BJ (cell line): ENCODE measurements around the gene STYXL1. TPM values are rescaled to one million over a fixed set of nuclear protein-coding genes. Genes with fewer than 3 reads are reported as not detected.

ENCODE experiments used
- CTCF ChIA-PET: fragments of 350-600 bp; formaldehyde crosslinking; extraction: SDS; loops from one replicate; lab custom pipeline; 2021; ENCODE audit warnings: antibody characterized with exemption, inconsistent platforms; lab: Yijun Ruan, JAX
- POLR2A ChIA-PET: fragments of 300-600 bp; sonication (Branson Sonifier 250); formaldehyde crosslinking; extraction: SDS; loops from one replicate; lab custom pipeline; 2021; ENCODE audit warnings: antibody characterized with exemption; lab: Charles Lee
- DNase-seq: peaks from one replicate; pipeline ENCODE4 v3.0.0-alpha.2; 2011; ENCODE audit warnings: low read depth
- H3K27me3 ChIP-seq: 2 replicates; pipeline ENCODE4 v1.6.0; 2011; ENCODE audit warnings: low read length; ENCODE audit not compliant: control insufficient read depth, insufficient read depth
- H3K36me3 ChIP-seq: 2 replicates; pipeline ENCODE4 v1.5.1; 2011; ENCODE audit warnings: low read length; ENCODE audit not compliant: control insufficient read depth, insufficient read depth
- H3K4me3 ChIP-seq: 2 replicates; pipeline ENCODE4 v1.5.1; 2011; ENCODE audit warnings: low read depth, mild to moderate bottlenecking, control low read depth, low read length
- polyA plus RNA-seq: library from polyadenylated mRNA; depleted of rRNA; stranded (reverse); fragments of >200 nt; gene quantifications from 2 replicates; pipeline ENCODE4 v1.2.3, GENCODE V29; 2011; rRNA removed
- small RNA-seq: library from RNA; depleted of rRNA; stranded (forward); fragments of <200 nt; gene quantifications from one replicate; pipeline ENCODE3, GENCODE V24; 2012; ENCODE audit warnings: low replicate concordance, low read depth; ENCODE audit not compliant: insufficient read length
- TF ChIP-seq, protein P1 (sequence below): IDR thresholded peaks from 2 replicates; pipeline ENCODE4 v1.5.1; 2011; ENCODE audit warnings: low read depth, mild to moderate bottlenecking, control low read depth, inconsistent platforms, low read length, moderate library complexity; ENCODE audit not compliant: insufficient read depth

STYXL1 gene
- polyA plus RNA-seq, 1 experiment: 64.7 TPM

DNA sequence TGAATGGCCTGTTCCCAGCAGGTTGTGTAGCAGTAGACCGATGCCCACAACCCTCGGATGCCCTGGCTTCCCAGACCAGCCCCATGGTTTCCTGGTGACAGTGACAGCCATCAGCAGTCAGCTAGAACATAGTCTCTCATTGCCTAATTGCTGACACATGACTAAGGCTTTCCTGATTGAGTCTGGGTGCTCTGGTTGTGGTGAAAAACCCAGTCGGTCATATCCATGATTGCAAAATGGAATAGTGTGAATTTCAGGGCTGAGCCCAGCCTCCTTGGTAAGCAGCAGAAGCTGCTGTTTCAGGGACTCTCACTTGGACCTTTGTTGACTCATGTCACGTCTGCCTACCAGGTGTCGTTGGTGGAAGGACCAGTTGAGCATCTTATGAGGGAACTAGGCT is 96.3 kb downstream of the STYXL1 start:
- Histone ChIP-seq H3K36me3 (peaks cover 7% of the 10 kb centered on the region), H3K4me3 (no peak overlapping the region), H3K27me3 (no peaks in the 10 kb centered on the region)
- ChIA-PET POLR2A (interaction anchor here (0.7 kb wide), 1 partner anchor 36 kb away, joined by 3 read pairs; no protein-coding TSS in a partner anchor), CTCF (interaction anchor here (0.8 kb wide), 1 partner anchor 15 kb away, joined by 3 read pairs; no protein-coding TSS in a partner anchor)
- TF ChIP-seq, protein P1, sequence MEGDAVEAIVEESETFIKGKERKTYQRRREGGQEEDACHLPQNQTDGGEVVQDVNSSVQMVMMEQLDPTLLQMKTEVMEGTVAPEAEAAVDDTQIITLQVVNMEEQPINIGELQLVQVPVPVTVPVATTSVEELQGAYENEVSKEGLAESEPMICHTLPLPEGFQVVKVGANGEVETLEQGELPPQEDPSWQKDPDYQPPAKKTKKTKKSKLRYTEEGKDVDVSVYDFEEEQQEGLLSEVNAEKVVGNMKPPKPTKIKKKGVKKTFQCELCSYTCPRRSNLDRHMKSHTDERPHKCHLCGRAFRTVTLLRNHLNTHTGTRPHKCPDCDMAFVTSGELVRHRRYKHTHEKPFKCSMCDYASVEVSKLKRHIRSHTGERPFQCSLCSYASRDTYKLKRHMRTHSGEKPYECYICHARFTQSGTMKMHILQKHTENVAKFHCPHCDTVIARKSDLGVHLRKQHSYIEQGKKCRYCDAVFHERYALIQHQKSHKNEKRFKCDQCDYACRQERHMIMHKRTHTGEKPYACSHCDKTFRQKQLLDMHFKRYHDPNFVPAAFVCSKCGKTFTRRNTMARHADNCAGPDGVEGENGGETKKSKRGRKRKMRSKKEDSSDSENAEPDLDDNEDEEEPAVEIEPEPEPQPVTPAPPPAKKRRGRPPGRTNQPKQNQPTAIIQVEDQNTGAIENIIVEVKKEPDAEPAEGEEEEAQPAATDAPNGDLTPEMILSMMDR: no peak
- DNase-seq: no peak

DNA sequence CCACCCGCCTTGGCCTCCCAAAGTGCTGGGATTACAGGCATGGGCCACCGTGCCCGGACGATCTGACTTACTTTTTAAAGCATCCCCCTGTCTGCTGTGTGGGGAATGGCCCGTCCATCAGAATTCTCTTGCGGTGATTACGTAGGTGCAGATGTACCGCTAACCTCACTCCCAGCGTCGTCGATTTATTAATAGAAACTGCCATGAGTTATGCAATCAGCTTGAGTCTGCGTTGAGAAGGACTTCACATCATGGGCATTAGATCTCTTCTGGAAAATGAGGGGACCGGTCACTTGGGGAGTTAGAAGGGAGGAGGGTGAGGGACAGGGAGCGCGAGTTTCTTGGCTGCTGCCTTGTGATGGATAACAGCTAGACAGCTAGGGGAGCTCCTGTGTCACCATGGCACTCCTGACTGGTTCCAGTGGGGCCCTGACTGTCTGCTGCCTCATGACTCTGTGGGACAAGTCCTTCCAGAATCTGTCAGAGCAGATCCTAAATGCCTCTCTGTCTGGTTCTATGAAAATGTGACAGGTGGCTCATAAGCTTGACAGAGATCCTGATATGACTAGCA is 97.6 kb downstream of the STYXL1 start:
- ChIA-PET POLR2A (no interaction called here), CTCF (no interaction called here)
- DNase-seq: no peak
- TF ChIP-seq, protein P1: no peak
- H3K27me3 ChIP-seq: no peaks in the 10 kb centered on the region
- peaks cover 2% of the 10 kb centered on the region for H3K36me3 ChIP-seq
- H3K4me3 ChIP-seq: no peak overlapping the region

DNA sequence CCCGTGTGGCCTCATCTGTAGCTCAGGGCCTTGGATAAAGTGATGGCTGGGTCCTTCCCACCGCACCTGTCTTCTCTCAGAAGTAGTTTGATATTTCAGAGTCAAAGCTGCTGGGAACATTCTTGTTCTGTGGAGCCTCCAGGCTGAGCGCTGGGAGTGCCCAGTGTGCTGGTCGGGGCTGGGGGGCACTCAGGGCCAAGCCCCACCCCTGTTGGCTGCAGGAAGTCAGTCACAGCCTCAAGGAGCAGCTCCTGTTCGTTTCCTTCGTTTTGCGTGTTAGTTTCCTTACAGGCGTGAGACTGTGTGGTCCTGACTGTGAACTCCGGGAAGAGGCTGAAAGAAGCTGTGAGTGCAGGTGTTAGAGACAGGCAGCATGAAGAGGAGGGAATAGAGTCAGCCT is 99.6 kb downstream of the STYXL1 start:
- Histone ChIP-seq H3K4me3 (no peak overlapping the region), H3K36me3 (peaks cover 1% of the 10 kb centered on the region; the same call in 1 of the 2 replicates), H3K27me3 (no peaks in the 10 kb centered on the region)
- POLR2A ChIA-PET: no interaction called here
- DNase-seq: no peak
- TF ChIP-seq, protein P1: no peak
- CTCF ChIA-PET: interaction anchor here (2.2 kb wide), 1 partner anchor 10 kb away, joined by 6 read pairs; no protein-coding TSS in a partner anchor

Small RNA genes within 50 kb of the gene (small RNA-seq; reads per million reads assigned to genes)
- not detected for gene RNU6-863P

Other genes starting within 250 kb of the STYXL1 start
- not detected in 2 replicates for gene CCL24, start 234.2 kb downstream of the STYXL1 start, polyA plus RNA-seq
- 40.3 and 71.3 TPM in 2 replicates for gene RHBDD2, start 169.0 kb downstream of the STYXL1 start, polyA plus RNA-seq
- gene POR, start 132.8 kb downstream of the STYXL1 start, polyA plus RNA-seq: 35.3 and 63.4 TPM in 2 replicates
- gene TMEM120A, start 53.4 kb downstream of the STYXL1 start, polyA plus RNA-seq: 59.9 and 75.2 TPM in 2 replicates
- gene MDH2, start 106 bp upstream of the STYXL1 start, polyA plus RNA-seq: 109 and 166 TPM in 2 replicates
- 0.48 and 0.80 TPM in 2 replicates for gene SRRM3, start 153.9 kb upstream of the STYXL1 start, polyA plus RNA-seq